ENCODE results near the gene TIMM10B.
A peak's percentile ranks its signal among the peaks of the same experiment; 100 is the strongest.
"Not testable (repeated sequence)": the region's sequence is repeated elsewhere in the genome, so short reads cannot be mapped to it uniquely, and the experiment has no call there.

Gene TIMM10B

GRCh38 chr11:6505577-6506240, 24.4 kb downstream of the TIMM10B start:
- peak; percentile 33 for DNase-seq (ENCODE audit: low read depth)

GRCh38 chr11:6516865-6517264, 35.6 kb downstream of the TIMM10B start:
- no peak for DNase-seq (ENCODE audit: low read depth)

- no peak for DNase-seq (ENCODE audit: low read depth)
Measured at GRCh38 chr11:6520265-6520664, 39.0 kb downstream of the TIMM10B start.

GRCh38 chr11:6521946-6522345, 40.6 kb downstream of the TIMM10B start:
- DNase-seq (ENCODE audit: low read depth), result not testable (repeated sequence)

GRCh38 chr11:6523253-6523652, 42.0 kb downstream of the TIMM10B start:
- DNase-seq (ENCODE audit: low read depth), result peak; percentile 9

- no peak for DNase-seq (ENCODE audit: low read depth)
Measured at GRCh38 chr11:6526411-6527135, 45.3 kb downstream of the TIMM10B start.

GRCh38 chr11:6529266-6529665, 48.0 kb downstream of the TIMM10B start:
- no peak for DNase-seq (ENCODE audit: low read depth)

GRCh38 chr11:6530848-6531247, 49.5 kb downstream of the TIMM10B start:
- DNase-seq (ENCODE audit: low read depth), result no peak

GRCh38 chr11:6531267-6531752, 50.0 kb downstream of the TIMM10B start:
- peak; percentile 24 for DNase-seq (ENCODE audit: low read depth)

Measured in GM04504 (cell line).